D721Med (cell line): ENCODE results near the gene NEDD1.

Experiments
- DNase-seq: peaks from one replicate; pipeline ENCODE4 v3.0.0; 2011; ENCODE audit warnings: low spot score; ENCODE audit not compliant: insufficient read length
- FAIRE-seq: peaks from 2 replicates; lab custom pipeline; 2011; peaks lifted over from hg19 to GRCh38; lab: Jason Lieb, UNC
- TF ChIP-seq, protein P1 (sequence below): IDR thresholded peaks from 2 replicates; pipeline ENCODE4 v1.5.1; 2012; ENCODE audit warnings: mild to moderate bottlenecking, control low read depth; ENCODE audit not compliant: insufficient read depth; ENCODE audit errors: missing control alignments

NEDD1 gene

DNA sequence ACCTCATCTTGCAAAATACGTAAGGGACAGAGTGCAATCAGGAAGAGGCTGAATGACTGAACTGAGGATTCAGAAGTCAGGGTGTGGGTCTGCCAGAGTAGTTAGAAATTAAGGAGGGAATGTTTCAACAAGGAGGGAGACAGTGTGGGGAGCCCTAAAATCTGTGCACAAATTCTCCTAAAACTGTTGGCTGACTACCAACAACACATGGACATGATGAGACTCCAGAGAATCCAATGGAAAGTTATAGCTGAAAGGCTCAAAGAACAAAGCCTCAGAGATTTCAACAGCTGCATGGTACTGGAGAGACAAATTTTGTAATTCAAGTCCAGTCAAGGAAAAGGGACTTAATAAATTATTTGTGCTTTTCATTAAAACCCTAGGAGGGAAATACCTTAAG, 36.1 kb upstream of the NEDD1 start:
- TF ChIP-seq, protein P1, sequence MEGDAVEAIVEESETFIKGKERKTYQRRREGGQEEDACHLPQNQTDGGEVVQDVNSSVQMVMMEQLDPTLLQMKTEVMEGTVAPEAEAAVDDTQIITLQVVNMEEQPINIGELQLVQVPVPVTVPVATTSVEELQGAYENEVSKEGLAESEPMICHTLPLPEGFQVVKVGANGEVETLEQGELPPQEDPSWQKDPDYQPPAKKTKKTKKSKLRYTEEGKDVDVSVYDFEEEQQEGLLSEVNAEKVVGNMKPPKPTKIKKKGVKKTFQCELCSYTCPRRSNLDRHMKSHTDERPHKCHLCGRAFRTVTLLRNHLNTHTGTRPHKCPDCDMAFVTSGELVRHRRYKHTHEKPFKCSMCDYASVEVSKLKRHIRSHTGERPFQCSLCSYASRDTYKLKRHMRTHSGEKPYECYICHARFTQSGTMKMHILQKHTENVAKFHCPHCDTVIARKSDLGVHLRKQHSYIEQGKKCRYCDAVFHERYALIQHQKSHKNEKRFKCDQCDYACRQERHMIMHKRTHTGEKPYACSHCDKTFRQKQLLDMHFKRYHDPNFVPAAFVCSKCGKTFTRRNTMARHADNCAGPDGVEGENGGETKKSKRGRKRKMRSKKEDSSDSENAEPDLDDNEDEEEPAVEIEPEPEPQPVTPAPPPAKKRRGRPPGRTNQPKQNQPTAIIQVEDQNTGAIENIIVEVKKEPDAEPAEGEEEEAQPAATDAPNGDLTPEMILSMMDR = no peak

DNA sequence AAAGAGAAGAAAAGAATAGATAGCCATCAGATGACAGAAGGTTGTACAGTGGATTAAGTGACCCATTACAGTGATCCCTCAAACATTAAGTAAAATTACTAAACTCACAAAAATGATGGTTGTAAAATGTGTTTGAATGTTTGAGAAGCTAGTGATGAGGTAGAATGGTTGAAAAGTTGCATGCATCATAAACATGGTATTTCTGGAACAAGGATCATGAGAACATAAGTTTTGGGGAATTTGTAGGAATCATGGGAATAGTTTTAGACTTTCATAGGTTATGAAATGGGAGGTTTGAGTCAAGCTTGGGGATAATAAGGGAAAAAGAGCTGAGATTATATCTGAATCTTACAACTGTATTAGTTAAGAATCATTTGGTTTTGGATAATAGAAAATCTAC, 34.1 kb upstream of the NEDD1 start:
- TF ChIP-seq, protein P1 = no peak
- no peak for DNase-seq
- no peak for FAIRE-seq

More for the DNA sequence above, 36.1 kb upstream of the NEDD1 start:
- no peak for FAIRE-seq
- DNase-seq = no peak

DNA sequence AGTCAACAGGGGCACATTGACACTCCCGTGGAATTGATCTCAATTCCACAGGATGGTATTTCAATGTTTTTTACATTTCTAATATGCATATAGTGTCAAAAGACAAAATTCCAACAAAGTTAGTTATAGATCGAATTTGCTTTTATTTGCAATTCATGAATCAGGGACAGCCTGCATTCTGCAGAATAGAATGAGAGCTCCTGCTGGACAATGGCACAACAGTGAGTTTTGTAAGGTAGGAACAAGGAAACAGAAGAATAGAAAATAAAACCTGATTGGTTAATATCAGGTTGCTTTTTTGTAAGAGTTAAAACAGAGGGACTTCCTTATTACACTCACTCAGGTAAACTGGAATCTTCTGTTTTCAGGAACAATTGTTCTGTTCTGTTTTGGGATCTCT, 32.8 kb upstream of the NEDD1 start:
- FAIRE-seq (no peak), DNase-seq (no peak)
- TF ChIP-seq, protein P1 = no peak

DNA sequence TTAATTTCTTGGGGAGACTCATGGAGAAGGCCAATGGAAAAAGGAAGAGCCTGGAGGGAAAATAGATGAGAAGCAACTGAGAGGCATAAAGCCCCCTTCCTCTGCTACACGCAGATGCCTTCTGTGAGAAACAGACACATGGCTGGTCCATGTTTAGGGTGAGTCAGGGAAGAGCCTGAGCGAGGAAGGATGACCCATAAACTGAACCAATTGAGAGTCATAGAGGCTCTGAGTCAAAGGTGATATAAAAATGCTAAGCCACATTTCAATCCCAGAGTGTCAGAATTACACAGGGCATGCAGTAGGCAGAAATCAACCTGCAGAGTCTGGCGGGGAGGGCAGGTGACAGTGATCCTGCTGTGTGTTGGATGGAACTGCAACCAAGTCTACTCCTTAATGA, 30.1 kb upstream of the NEDD1 start:
- DNase-seq = no peak
- TF ChIP-seq, protein P1 = no peak

DNA sequence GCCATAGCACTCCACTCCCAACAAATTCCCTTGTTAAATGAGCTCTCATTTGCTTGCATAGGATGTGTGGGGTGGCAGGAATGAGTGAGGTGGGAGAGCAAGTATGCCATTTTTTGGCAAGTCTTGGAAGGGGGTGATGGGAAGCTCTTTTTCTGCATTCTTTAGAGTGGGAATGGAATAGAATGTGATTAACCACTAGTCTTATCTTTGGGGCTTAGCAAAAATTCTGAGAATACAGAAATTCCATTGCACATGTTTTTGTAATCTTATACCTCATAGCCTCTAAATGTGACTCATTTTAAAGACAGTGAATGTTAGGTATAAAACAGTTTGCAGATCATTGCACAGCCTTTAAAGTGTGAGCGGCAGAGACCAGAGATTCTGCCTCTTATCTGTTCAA, 28.4 kb upstream of the NEDD1 start:
- FAIRE-seq = no peak
- no peak for DNase-seq

More for the DNA sequence above, 30.1 kb upstream of the NEDD1 start:
- FAIRE-seq = no peak

DNA sequence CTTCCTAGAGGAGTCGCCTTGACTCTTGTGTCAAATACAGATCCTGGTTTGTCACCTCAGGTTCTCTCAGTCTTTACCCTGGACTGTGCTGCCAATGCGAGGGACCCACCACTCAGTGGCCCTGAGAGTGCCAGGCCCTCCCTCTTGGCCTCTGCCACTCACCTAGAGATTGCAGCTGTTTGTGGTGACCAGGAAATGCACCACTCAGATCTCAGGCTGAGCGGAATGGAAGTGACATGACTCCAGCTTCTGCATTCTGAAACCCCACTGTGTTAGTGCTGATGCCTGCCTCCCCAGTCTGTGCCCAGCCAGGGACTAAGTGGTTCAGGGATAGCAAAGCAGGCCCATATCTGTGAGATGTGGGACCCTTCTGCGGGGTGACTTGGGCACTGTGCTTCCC, 27.8 kb upstream of the NEDD1 start:
- TF ChIP-seq, protein P1 = no peak
- DNase-seq (no peak), FAIRE-seq (no peak)

More for the DNA sequence above, 28.4 kb upstream of the NEDD1 start:
- TF ChIP-seq, protein P1 = no peak

DNA sequence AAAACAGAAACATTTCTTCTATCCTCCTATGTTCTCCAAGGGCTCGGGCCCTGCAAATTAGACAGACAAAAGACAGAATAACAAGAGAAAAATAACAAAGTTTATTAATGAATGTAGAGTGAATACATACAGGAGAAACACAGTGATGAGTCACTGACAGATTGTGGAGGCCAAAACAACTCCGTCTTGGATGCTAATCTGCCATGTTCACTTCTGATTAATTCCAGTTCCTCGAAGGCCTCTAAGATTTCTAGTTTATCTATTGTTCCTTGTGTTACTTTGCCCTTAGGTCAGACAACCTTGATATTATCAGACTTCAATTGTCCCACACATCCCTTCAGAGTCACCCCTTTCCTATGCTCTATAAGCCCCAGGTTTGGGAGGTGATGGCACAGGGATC, 26.8 kb upstream of the NEDD1 start:
- DNase-seq (no peak), FAIRE-seq (no peak)
- TF ChIP-seq, protein P1 = no peak
